Body of pancreas (tissue), 4 donors: ENCODE measurements around the gene ABI3BP. TPM values are rescaled to one million over a fixed set of nuclear protein-coding genes. Genes with fewer than 3 reads are reported as not detected.

ENCODE experiments used
- ATAC-seq: fragments of 150-250 bp; one replicate; pipeline ENCODE4 v1.9.1; 2016
- DNase-seq, 4 donors: peaks; one replicate each; pipeline ENCODE4 v3.0.0-alpha.2; 2019
- H3K27ac ChIP-seq, 4 donors: fragments of 200-600 bp; sonication (generic); 1 replicate in 3 of 4; 2 replicates in 1 of 4; pipeline versions ENCODE4 v1.5.1 to v1.6.1; 2016 to 2019; ENCODE audit warnings: mild to moderate bottlenecking in 1 of 4, mixed read lengths in 1 of 4, moderate library complexity in 1 of 4
- H3K27me3 ChIP-seq, 2 donors: fragments of 200-600 bp; sonication (generic); one replicate each; pipeline ENCODE4 v1.6.0; 2016; ENCODE audit warnings: mild to moderate bottlenecking in 1 of 2
- H3K36me3 ChIP-seq, 2 donors: fragments of 200-600 bp; sonication (generic); replicated peaks in 1 of 2; 2 replicates each; pipeline ENCODE4 v1.5.1; 2016; ENCODE audit warnings: low read depth in 2 of 2; ENCODE audit not compliant: insufficient read depth in 1 of 2
- H3K4me1 ChIP-seq: fragments of 200-600 bp; sonication (generic); one replicate; pipeline ENCODE4 v1.6.0; 2016
- H3K4me3 ChIP-seq, 2 donors: fragments of 200-600 bp; sonication (generic); 1 replicate in 1 of 2; 2 replicates in 1 of 2; pipeline ENCODE4 v1.5.1; 2016 to 2019
- H3K9me3 ChIP-seq, 3 donors: fragments of 200-600 bp; sonication (generic); 1 replicate in 2 of 3; 2 replicates in 1 of 3; pipeline ENCODE4 v1.5.1; 2016
- POLR2A ChIP-seq, 3 donors: fragments of 450-650 bp; IDR thresholded peaks; one replicate each; pipeline ENCODE4 v1.6.1; 2016; ENCODE audit warnings: antibody characterized with exemption in 3 of 3, mild to moderate bottlenecking in 2 of 3
- WGBS, 2 donors: methylation state at CpG; one replicate each; pipeline ENCODE4 v1.1.5; 2017; 5-methylcytosine and 5-hydroxymethylcytosine counted together
- intact Hi-C: fragments of 100-400 bp; cut with DNase I; formaldehyde crosslinking; loops from one replicate; pipeline ENCODE4 v1.15.1; 2023
- total RNA-seq, 2 donors: library from RNA; depleted of rRNA; stranded (reverse); fragments of >200 nt; gene quantifications; one replicate each; pipeline ENCODE4 v1.1.0, GENCODE V29; 2016
- TF ChIP-seq, protein P1 (sequence below), 7 experiments: fragments of 450-650 bp in 4 of 7; fragments of 200-600 bp in 3 of 7; sonication (generic) in 3 of 7; IDR thresholded peaks; one replicate each; pipeline ENCODE4 v1.5.1; 2016 to 2019; ENCODE audit warnings: antibody characterized with exemption in 7 of 7

Gene ABI3BP
- total RNA-seq, 2 donors from 2014 or later: 9.3 to 19.8 TPM

DNA sequence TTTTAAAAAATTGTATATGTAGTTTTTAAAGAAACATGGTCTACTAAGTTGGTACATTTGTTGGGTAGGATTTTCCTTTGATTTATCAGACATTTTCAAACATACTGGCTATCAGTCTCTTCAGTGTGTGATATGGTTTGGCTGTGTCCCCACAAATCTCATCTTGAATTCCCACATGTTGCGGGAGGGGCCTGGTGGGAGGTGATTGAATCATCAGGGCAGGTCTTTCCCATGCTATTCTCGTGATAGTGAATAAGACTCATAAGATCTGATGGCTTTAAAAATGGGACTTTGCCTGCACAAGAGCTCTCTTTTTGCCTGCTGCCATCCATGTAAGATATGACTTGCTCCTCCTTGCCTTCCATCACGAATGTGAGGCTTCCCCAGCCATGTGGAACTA lies 121.9 kb downstream of the ABI3BP start:
- no peak overlapping the region for H3K4me3 ChIP-seq
- ATAC-seq (no peak), DNase-seq (no peak)
- 65 to 67% methylated on average over 3 of the region's 3 CpGs for WGBS, 2 donors
- TF ChIP-seq, protein P1, sequence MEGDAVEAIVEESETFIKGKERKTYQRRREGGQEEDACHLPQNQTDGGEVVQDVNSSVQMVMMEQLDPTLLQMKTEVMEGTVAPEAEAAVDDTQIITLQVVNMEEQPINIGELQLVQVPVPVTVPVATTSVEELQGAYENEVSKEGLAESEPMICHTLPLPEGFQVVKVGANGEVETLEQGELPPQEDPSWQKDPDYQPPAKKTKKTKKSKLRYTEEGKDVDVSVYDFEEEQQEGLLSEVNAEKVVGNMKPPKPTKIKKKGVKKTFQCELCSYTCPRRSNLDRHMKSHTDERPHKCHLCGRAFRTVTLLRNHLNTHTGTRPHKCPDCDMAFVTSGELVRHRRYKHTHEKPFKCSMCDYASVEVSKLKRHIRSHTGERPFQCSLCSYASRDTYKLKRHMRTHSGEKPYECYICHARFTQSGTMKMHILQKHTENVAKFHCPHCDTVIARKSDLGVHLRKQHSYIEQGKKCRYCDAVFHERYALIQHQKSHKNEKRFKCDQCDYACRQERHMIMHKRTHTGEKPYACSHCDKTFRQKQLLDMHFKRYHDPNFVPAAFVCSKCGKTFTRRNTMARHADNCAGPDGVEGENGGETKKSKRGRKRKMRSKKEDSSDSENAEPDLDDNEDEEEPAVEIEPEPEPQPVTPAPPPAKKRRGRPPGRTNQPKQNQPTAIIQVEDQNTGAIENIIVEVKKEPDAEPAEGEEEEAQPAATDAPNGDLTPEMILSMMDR (IDR thresholded peaks at IDR 0.05): no peak
- TF ChIP-seq POLR2A (IDR thresholded peaks at IDR 0.05): no peak
- intact Hi-C loops: no loop called here
- peaks cover 10% of the 10 kb centered on the region for H3K4me1 ChIP-seq
- H3K27me3 ChIP-seq: no peaks in the 10 kb centered on the region
- H3K27ac ChIP-seq: no peak overlapping the region
- H3K36me3 ChIP-seq: no peaks in the 10 kb centered on the region
- H3K9me3 ChIP-seq: no peaks in the 10 kb centered on the region

DNA sequence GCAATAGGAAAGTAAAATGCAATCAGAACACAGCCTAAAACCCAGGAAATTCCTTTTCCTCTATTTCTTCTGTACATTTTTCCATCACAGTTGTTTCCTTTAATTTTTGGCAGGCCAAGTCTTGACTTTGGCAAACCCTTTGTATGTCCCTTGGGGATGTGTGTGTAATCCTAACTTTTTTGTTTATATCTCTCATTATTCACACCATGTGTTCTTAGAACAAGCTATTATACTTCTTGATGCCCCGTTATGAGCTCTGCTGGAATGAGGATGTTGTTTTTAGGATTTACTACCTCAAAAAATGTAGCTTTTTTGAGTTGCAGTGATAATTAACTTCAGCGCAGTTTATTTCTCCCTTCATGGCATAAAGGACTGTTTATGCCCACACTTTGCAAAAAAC lies 123.4 kb downstream of the ABI3BP start:
- no peaks in the 10 kb centered on the region for H3K36me3 ChIP-seq
- no peak for ATAC-seq
- TF ChIP-seq POLR2A (IDR thresholded peaks at IDR 0.05): no peak

DNA sequence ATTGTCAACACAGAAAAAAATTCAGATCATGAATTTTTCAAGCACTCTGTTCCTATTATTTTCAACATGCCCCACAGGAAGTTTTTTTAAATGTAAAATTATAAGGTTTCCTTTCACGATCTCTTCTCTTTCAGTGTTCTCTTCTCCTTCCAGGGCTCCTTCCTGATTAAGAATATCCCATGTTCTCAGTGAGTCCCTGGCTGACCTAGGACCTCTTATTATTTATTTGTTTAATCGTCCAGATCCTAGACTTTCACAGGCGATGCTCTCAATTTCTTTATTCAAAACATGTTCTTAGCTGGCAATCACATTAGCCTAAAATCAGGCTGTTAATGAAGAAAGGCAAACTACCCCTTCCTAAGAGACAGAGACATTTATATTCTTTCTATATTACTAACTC lies 124.3 kb downstream of the ABI3BP start:
- no peak overlapping the region for H3K27ac ChIP-seq
- DNase-seq: no peak
- no peaks in the 10 kb centered on the region for H3K4me1 ChIP-seq
- ATAC-seq: no peak
- no peaks in the 10 kb centered on the region for H3K9me3 ChIP-seq
- TF ChIP-seq, protein P1 (IDR thresholded peaks at IDR 0.05): no peak
- TF ChIP-seq POLR2A (IDR thresholded peaks at IDR 0.05): no peak
- H3K4me3 ChIP-seq: no peak overlapping the region
- intact Hi-C loops: no loop called here
- 67 to 75% methylated on average over 3 of the region's 3 CpGs for WGBS, 2 donors
- no peaks in the 10 kb centered on the region for H3K27me3 ChIP-seq
- no peaks in the 10 kb centered on the region for H3K36me3 ChIP-seq

More for the DNA sequence above, 123.4 kb downstream of the ABI3BP start:
- Histone ChIP-seq H3K27ac (no peak overlapping the region), H3K27me3 (no peaks in the 10 kb centered on the region), H3K4me1 (peaks cover 2% of the 10 kb centered on the region), H3K9me3 (no peaks in the 10 kb centered on the region), H3K4me3 (no peak overlapping the region)
- 60 to 68% methylated on average over 2 of the region's 2 CpGs for WGBS, 2 donors
- DNase-seq: no peak
- intact Hi-C loops: no loop called here

- Histone ChIP-seq H3K27ac (no peak overlapping the region), H3K27me3 (no peaks in the 10 kb centered on the region), H3K4me1 (no peaks in the 10 kb centered on the region), H3K9me3 (no peaks in the 10 kb centered on the region), H3K36me3 (no peaks in the 10 kb centered on the region), H3K4me3 (no peak overlapping the region)
- WGBS, 2 donors: 82 to 93% methylated on average over 1 of the region's 1 CpG
- no peak for DNase-seq
- no peak for ATAC-seq
- TF ChIP-seq POLR2A (IDR thresholded peaks at IDR 0.05): no peak
- TF ChIP-seq, protein P1 (IDR thresholded peaks at IDR 0.05): no peak
- intact Hi-C loops: no loop called here
Observed at GRCh38 chr3:100868096-100868495, 125.1 kb downstream of the ABI3BP start.

GRCh38 chr3:100865442-100865841 lies 127.8 kb downstream of the ABI3BP start:
- no peaks in the 10 kb centered on the region for H3K4me1 ChIP-seq
- TF ChIP-seq, protein P1 (IDR thresholded peaks at IDR 0.05): no peak
- 11 to 14% methylated on average over 1 of the region's 1 CpG for WGBS, 2 donors
- H3K9me3 ChIP-seq: no peaks in the 10 kb centered on the region
- DNase-seq (no peak), ATAC-seq (no peak)
- H3K27me3 ChIP-seq: no peaks in the 10 kb centered on the region
- H3K27ac ChIP-seq: no peak overlapping the region
- no peaks in the 10 kb centered on the region for H3K36me3 ChIP-seq
- H3K4me3 ChIP-seq: no peak overlapping the region
- intact Hi-C loops: no loop called here
